ENCODE results near the gene ZFP69B. TPM values are rescaled to one million over a fixed set of nuclear protein-coding genes. Genes with fewer than 3 reads are reported as not detected.

The ZFP69B gene
- total and polyA plus RNA-seq, 3 donors from 2014 or later, result 3.0 to 4.6 (median 4.2) TPM

DNA sequence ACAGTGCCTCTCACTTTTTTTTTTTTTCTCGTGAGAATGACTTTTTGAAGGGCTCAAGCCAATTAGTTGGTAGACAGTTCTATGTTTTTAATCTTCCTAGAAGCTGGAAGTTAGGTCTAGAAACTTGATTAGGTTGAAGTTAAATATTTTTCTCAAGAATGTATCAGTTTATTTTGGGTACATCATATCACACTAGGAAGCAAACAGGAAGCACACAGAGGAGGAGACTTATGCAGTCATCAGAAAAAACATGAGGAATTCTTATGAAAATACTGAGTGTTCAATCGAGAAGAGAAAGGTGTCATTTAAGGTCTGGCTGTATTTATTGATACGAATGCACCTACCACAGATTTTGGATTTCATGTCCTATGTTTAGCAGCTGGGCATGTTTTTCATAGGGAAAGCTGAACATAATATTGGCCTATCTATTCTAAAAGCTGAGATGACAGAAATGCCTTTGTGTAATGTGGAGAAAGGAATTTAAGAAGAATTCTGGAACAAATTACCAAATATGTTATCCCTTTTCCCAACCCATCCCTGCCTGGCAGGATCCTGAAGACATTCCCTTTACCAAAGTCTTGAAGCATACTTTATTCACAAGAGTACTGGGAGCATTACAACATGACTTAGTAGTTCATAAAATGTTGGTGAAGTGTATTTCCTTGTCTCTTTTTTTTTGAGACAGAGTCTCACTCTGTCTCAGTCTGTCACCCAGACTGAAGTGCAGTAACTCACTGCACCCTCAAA, 17.5 kb upstream of the ZFP69B start:
- TF ChIP-seq, protein P1, sequence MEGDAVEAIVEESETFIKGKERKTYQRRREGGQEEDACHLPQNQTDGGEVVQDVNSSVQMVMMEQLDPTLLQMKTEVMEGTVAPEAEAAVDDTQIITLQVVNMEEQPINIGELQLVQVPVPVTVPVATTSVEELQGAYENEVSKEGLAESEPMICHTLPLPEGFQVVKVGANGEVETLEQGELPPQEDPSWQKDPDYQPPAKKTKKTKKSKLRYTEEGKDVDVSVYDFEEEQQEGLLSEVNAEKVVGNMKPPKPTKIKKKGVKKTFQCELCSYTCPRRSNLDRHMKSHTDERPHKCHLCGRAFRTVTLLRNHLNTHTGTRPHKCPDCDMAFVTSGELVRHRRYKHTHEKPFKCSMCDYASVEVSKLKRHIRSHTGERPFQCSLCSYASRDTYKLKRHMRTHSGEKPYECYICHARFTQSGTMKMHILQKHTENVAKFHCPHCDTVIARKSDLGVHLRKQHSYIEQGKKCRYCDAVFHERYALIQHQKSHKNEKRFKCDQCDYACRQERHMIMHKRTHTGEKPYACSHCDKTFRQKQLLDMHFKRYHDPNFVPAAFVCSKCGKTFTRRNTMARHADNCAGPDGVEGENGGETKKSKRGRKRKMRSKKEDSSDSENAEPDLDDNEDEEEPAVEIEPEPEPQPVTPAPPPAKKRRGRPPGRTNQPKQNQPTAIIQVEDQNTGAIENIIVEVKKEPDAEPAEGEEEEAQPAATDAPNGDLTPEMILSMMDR (IDR thresholded peaks at IDR 0.05), result no peak
- TF ChIP-seq POLR2A (IDR thresholded peaks at IDR 0.05), result no peak
- Histone ChIP-seq H3K4me1 (no peaks in the 10 kb centered on the region), H3K27me3 (no peaks in the 10 kb centered on the region), H3K27ac (no peak overlapping the region), H3K9me3 (no peaks in the 10 kb centered on the region), H3K36me3 (ENCODE audit: low read depth, missing control alignments) (no peaks in the 10 kb centered on the region), H3K4me3 (no peak overlapping the region)
- WGBS, 2 donors, result 54 to 59% methylated on average over 3 of the region's 3 CpGs
- intact Hi-C loops (cut with DNase I; ENCODE audit: low total_unique reads), result no loop called here
- no peak for DNase-seq

- no peak for TF ChIP-seq POLR2A (IDR thresholded peaks at IDR 0.05)
- TF ChIP-seq, protein P1 (IDR thresholded peaks at IDR 0.05), result no peak
- H3K36me3 ChIP-seq (ENCODE audit: low read depth, missing control alignments), result no peaks in the 10 kb centered on the region
- no peak overlapping the region for H3K27ac ChIP-seq
- no peak for DNase-seq
- no peaks in the 10 kb centered on the region for H3K27me3 ChIP-seq
- WGBS, 2 donors, result 86% methylated on average over 5 of the region's 5 CpGs
- no peaks in the 10 kb centered on the region for H3K4me1 ChIP-seq
- H3K9me3 ChIP-seq, result no peaks in the 10 kb centered on the region
- no peak overlapping the region for H3K4me3 ChIP-seq
- intact Hi-C loops (cut with DNase I; ENCODE audit: low total_unique reads), result no loop called here
Measured at GRCh38 chr1:40435471-40435870, 14.8 kb upstream of the ZFP69B start.

- no peaks in the 10 kb centered on the region for H3K27me3 ChIP-seq
- TF ChIP-seq, protein P1 (IDR thresholded peaks at IDR 0.05), result no peak
- TF ChIP-seq POLR2A (IDR thresholded peaks at IDR 0.05), result no peak
- 89 to 91% methylated on average over 4 of the region's 4 CpGs for WGBS, 2 donors
- no peak overlapping the region for H3K27ac ChIP-seq
- no peak overlapping the region for H3K4me3 ChIP-seq
- no peak for DNase-seq
- no peaks in the 10 kb centered on the region for H3K36me3 ChIP-seq (ENCODE audit: low read depth, missing control alignments)
- H3K9me3 ChIP-seq, result no peaks in the 10 kb centered on the region
- intact Hi-C loops (cut with DNase I; ENCODE audit: low total_unique reads), result no loop called here
- no peaks in the 10 kb centered on the region for H3K4me1 ChIP-seq
Measured at GRCh38 chr1:40435876-40436275, 14.4 kb upstream of the ZFP69B start.

DNA sequence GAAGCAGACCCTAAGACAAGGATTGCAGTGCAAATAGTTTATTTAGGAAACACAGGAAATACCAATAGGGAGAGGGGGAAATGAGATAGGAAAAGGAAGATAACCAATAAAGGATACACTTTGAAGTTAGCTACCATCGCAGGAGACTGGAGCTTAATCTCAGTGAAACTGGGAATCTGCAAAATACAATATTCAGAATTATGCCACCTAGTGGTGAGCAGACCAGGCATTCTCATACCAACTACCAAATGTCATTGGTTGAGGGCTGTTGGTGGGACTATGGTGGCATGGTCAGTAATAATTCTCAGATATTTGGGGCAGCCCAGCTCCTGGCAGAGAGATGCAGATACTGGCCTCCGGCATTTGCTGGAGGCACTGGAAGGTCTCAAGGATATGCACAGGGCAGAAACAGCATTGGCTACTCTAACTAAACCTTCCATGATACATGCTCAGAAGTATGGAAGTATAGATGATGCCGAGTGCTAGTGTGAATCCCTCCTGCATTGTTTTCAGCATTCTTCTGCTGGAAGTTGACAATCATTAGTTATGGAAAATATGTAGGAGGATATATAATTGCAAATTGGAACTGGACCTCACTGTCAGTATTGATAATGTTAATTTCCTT, 11.8 kb upstream of the ZFP69B start:
- WGBS, 2 donors, result 70 to 71% methylated on average over 3 of the region's 3 CpGs
- Histone ChIP-seq H3K27ac (no peak overlapping the region), H3K27me3 (no peaks in the 10 kb centered on the region), H3K4me3 (no peak overlapping the region), H3K4me1 (no peaks in the 10 kb centered on the region), H3K9me3 (no peaks in the 10 kb centered on the region), H3K36me3 (ENCODE audit: low read depth, missing control alignments) (no peaks in the 10 kb centered on the region)
- TF ChIP-seq, protein P1 (IDR thresholded peaks at IDR 0.05), result peak in 2 of 3 experiments; percentile 60 to 62
- TF ChIP-seq POLR2A (IDR thresholded peaks at IDR 0.05), result no peak
- DNase-seq, result peak; percentile 25
- intact Hi-C loops (cut with DNase I; ENCODE audit: low total_unique reads), result no loop called here
